GM12872 (cell line): ENCODE measurements around the gene RPS26.

Source experiments
- CTCF ChIP-seq: IDR thresholded peaks from 3 replicates; pipeline ENCODE4 v1.5.1; 2011; ENCODE audit warnings: low read depth, mild to moderate bottlenecking, low read length, moderate library complexity; ENCODE audit not compliant: insufficient read depth

The RPS26 gene

GRCh38 chr12:56078931-56079722, 37.4 kb downstream of the RPS26 start:
- TF ChIP-seq CTCF = peak; percentile 59

- no peak for TF ChIP-seq CTCF
These were observed 38.2 kb downstream of the RPS26 start, which contains the start of gene ERBB3 for GRCh38 chr12:56079723-56080555. Gene ERBB3 (plus strand): TSS chr12:56080165. CDS start chr12:56080301, 136 bp downstream.

GRCh38 chr12:56080556-56081138, 38.9 kb downstream of the RPS26 start:
- no peak for TF ChIP-seq CTCF

GRCh38 chr12:56081393-56082347, 40.0 kb downstream of the RPS26 start:
- no peak for TF ChIP-seq CTCF

GRCh38 chr12:56082382-56082781, 40.7 kb downstream of the RPS26 start:
- no peak for TF ChIP-seq CTCF

- no peak for TF ChIP-seq CTCF
These were observed 41.2 kb downstream of the RPS26 start for GRCh38 chr12:56082967-56083366.
